GM21786 (cell line): ENCODE results near the gene SFMBT2.

Source experiments
- ATAC-seq: cut with Tn5 transposase; IDR thresholded peaks from one replicate; pipeline ENCODE4 v1.9.1; 2021; ENCODE audit not compliant: unreplicated experiment

Gene SFMBT2

GRCh38 chr10:7117177-7117799, 293.5 kb downstream of the SFMBT2 start:
- no peak for ATAC-seq

GRCh38 chr10:7111561-7111960, 299.3 kb downstream of the SFMBT2 start:
- no peak for ATAC-seq

DNA sequence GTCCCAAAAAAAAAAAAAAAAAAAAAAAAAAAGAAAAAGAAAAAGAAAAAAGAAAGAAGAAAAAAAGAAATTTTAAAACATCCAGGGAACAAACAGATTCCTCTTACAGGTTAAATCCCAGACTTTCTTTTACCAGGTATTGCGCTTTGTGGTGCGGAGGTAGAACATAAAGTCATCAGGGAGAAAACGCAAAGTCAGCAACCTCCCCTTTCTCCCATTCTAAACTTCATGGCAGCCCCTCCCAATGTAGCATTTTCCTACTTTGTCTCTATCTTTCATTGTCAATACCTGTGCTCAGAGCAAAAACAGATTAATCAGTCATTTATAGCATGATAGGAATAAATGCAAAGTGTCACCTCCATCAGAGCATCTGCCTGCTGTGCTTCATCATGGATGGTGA, 299.7 kb downstream of the SFMBT2 start:
- no peak for ATAC-seq
